Breast epithelium (tissue), 4 donors: ENCODE measurements around the gene STRIP1. TPM values are rescaled to one million over a fixed set of nuclear protein-coding genes. Genes with fewer than 3 reads are reported as not detected.

Experiments
- DNase-seq, 2 donors: peaks; one replicate each; pipeline ENCODE4 v3.0.0-alpha.2; 2019; ENCODE audit warnings: low spot score in 2 of 2
- H3K27ac ChIP-seq, 2 donors: fragments of 200-600 bp; sonication (generic) in 1 of 2; one replicate each; pipeline ENCODE4 v1.5.1; 2016 to 2019; ENCODE audit warnings: mild to moderate bottlenecking in 1 of 2
- H3K27me3 ChIP-seq, 2 donors: fragments of 200-600 bp; sonication (generic) in 1 of 2; one replicate each; pipeline versions ENCODE4 v1.5.1 to v1.6.0; 2017 to 2019; ENCODE audit warnings: control low read depth in 1 of 2, mild to moderate bottlenecking in 1 of 2
- H3K36me3 ChIP-seq: fragments of 200-600 bp; one replicate; pipeline ENCODE4 v1.5.1; 2019
- H3K4me1 ChIP-seq, 2 donors: fragments of 200-600 bp; sonication (generic); one replicate each; pipeline ENCODE4 v1.5.1; 2016 to 2019; ENCODE audit warnings: control low read depth in 1 of 2
- H3K4me3 ChIP-seq, 3 donors: fragments of 200-600 bp; sonication (generic); 1 replicate in 2 of 3; 2 replicates in 1 of 3; pipeline ENCODE4 v1.5.1; 2016 to 2019; ENCODE audit warnings: mild to moderate bottlenecking in 3 of 3, moderate library complexity in 2 of 3
- H3K9me3 ChIP-seq, 2 donors: fragments of 200-600 bp; sonication (generic) in 1 of 2; one replicate each; pipeline ENCODE4 v1.5.1; 2016 to 2019; ENCODE audit warnings: control low read depth in 1 of 2
- CTCF ChIP-seq, 3 donors: fragments of 450-650 bp; IDR thresholded peaks; one replicate each; pipeline ENCODE4 v1.5.1; 2016 to 2017; ENCODE audit warnings: antibody characterized with exemption in 3 of 3, mild to moderate bottlenecking in 3 of 3, moderate library complexity in 3 of 3
- POLR2A ChIP-seq: fragments of 450-650 bp; IDR thresholded peaks from one replicate; pipeline ENCODE4 v1.6.1; 2016; ENCODE audit warnings: antibody characterized with exemption, mild to moderate bottlenecking, moderate library complexity
- POLR2AphosphoS5 ChIP-seq, 3 donors: sonication (generic); formaldehyde crosslinking; IDR thresholded peaks; one replicate each; pipeline ENCODE4 v1.6.1; 2017; ENCODE audit warnings: antibody characterized with exemption in 3 of 3
- intact Hi-C: fragments of 100-400 bp; cut with DNase I; formaldehyde crosslinking; loops from one replicate; pipeline ENCODE4 v1.15.1; 2023; ENCODE audit warnings: low total_unique reads
- total RNA-seq, 3 donors: library from RNA; depleted of rRNA; stranded (reverse); fragments of >200 nt; gene quantifications; one replicate each; pipeline ENCODE4 v1.1.0, GENCODE V29; 2016

The STRIP1 gene
- total RNA-seq, 3 donors from 2014 or later: 35.7 to 59.0 (median 56.6) TPM

GRCh38 chr1:109995536-109995935 is 38.9 kb upstream of the STRIP1 start:
- intact Hi-C loops: no loop called here
- H3K27me3 ChIP-seq: no peaks in the 10 kb centered on the region
- TF ChIP-seq POLR2AphosphoS5 (IDR thresholded peaks at IDR 0.05) (no peak), CTCF (IDR thresholded peaks at IDR 0.05) (no peak), POLR2A (no peak)
- H3K9me3 ChIP-seq: no peaks in the 10 kb centered on the region
- H3K36me3 ChIP-seq: no peaks in the 10 kb centered on the region
- H3K4me1 ChIP-seq: peaks cover 0 to 6% of the 10 kb centered on the region in 2 donors
- H3K27ac ChIP-seq: peak overlapping the region in 1 of 2 donors; percentile 33
- no peak for DNase-seq
- no peak overlapping the region for H3K4me3 ChIP-seq

GRCh38 chr1:109996476-109996875 is 37.9 kb upstream of the STRIP1 start:
- peaks cover 0 to 6% of the 10 kb centered on the region in 2 donors for H3K4me1 ChIP-seq
- no peak overlapping the region for H3K27ac ChIP-seq
- DNase-seq: no peak
- intact Hi-C loops: no loop called here
- no peaks in the 10 kb centered on the region for H3K9me3 ChIP-seq
- TF ChIP-seq POLR2A (no peak), POLR2AphosphoS5 (IDR thresholded peaks at IDR 0.05) (no peak), CTCF (IDR thresholded peaks at IDR 0.05) (no peak)
- no peaks in the 10 kb centered on the region for H3K27me3 ChIP-seq
- no peaks in the 10 kb centered on the region for H3K36me3 ChIP-seq
- H3K4me3 ChIP-seq: no peak overlapping the region

GRCh38 chr1:109997204-109997866 is 37.1 kb upstream of the STRIP1 start:
- no peaks in the 10 kb centered on the region for H3K27me3 ChIP-seq
- no peak overlapping the region for H3K4me3 ChIP-seq
- H3K9me3 ChIP-seq: no peaks in the 10 kb centered on the region
- intact Hi-C loops: no loop called here
- H3K4me1 ChIP-seq: peaks cover 0 to 6% of the 10 kb centered on the region in 2 donors
- TF ChIP-seq POLR2A (no peak), POLR2AphosphoS5 (IDR thresholded peaks at IDR 0.05) (no peak), CTCF (IDR thresholded peaks at IDR 0.05) (no peak)
- no peak for DNase-seq
- H3K36me3 ChIP-seq: no peaks in the 10 kb centered on the region
- no peak overlapping the region for H3K27ac ChIP-seq

- Histone ChIP-seq H3K4me1 (peaks cover 0 to 6% of the 10 kb centered on the region in 2 donors), H3K4me3 (no peak overlapping the region), H3K36me3 (no peaks in the 10 kb centered on the region), H3K27me3 (no peaks in the 10 kb centered on the region), H3K27ac (no peak overlapping the region), H3K9me3 (no peaks in the 10 kb centered on the region)
- no peak for DNase-seq
- intact Hi-C loops: no loop called here
- TF ChIP-seq POLR2AphosphoS5 (IDR thresholded peaks at IDR 0.05): no peak
- TF ChIP-seq CTCF (IDR thresholded peaks at IDR 0.05): no peak
- TF ChIP-seq POLR2A: no peak
These were observed 36.6 kb upstream of the STRIP1 start for GRCh38 chr1:109997867-109998229.

GRCh38 chr1:110002695-110003094 is 31.7 kb upstream of the STRIP1 start:
- no peak for TF ChIP-seq CTCF (IDR thresholded peaks at IDR 0.05)
- no peak for TF ChIP-seq POLR2A
- no peak for TF ChIP-seq POLR2AphosphoS5 (IDR thresholded peaks at IDR 0.05)
- intact Hi-C loops: no loop called here
- Histone ChIP-seq H3K4me1 (peaks cover 0 to 15% of the 10 kb centered on the region in 2 donors), H3K36me3 (no peaks in the 10 kb centered on the region), H3K27ac (peak overlapping the region; percentile 10 to 22), H3K27me3 (no peaks in the 10 kb centered on the region), H3K9me3 (no peaks in the 10 kb centered on the region), H3K4me3 (no peak overlapping the region)
- DNase-seq: no peak
